ENCODE data around the gene UST. TPM values are rescaled to one million over a fixed set of nuclear protein-coding genes. Genes with fewer than 3 reads are reported as not detected.

Gene UST
- total RNA-seq, 1 experiment from 2014 or later, result 6.1 TPM

GRCh38 chr6:149024361-149024760, 277.5 kb downstream of the UST start:
- Histone ChIP-seq H3K9ac (ENCODE audit: low read length) (no peak overlapping the region), H3K4me2 (ENCODE audit: low read length) (no peak overlapping the region), H4K20me1 (ENCODE audit: insufficient read depth) (no peaks in the 10 kb centered on the region), H3K36me3 (ENCODE audit: control insufficient read depth in 1 of 2, insufficient read depth in 2 of 2, low read length in 2 of 2) (no peaks in the 10 kb centered on the region), H3K9me2 (ENCODE audit: insufficient read depth) (no peaks in the 10 kb centered on the region), H3K27me3 (ENCODE audit: insufficient read depth, low read length) (no peaks in the 10 kb centered on the region), H3K27ac (ENCODE audit: low read depth, low read length) (no peak overlapping the region), H3K4me1 (ENCODE audit: control insufficient read depth in 1 of 2, insufficient read depth in 2 of 2, low read length in 2 of 2) (peaks cover 5 to 9% of the 10 kb centered on the region in 2 experiments; a peak in 2 of 4 replicates), H3K4me3 (replicated peaks in 1 of 2; ENCODE audit: low read depth in 1 of 2, low read length in 2 of 2) (no peak overlapping the region), H3K9me3 (ENCODE audit: control insufficient read depth in 1 of 2, insufficient read depth in 1 of 2, low read depth in 1 of 2, low read length in 2 of 2) (no peaks in the 10 kb centered on the region), H2AFZ (ENCODE audit: low read depth, low read length, poor library complexity, severe bottlenecking) (no peak overlapping the region), H3K79me2 (ENCODE audit: insufficient read depth, low read length) (no peaks in the 10 kb centered on the region)
- no peak for ATAC-seq
- TF ChIP-seq SP1 (IDR thresholded peaks at IDR 0.05; ENCODE audit: low read depth), result no peak
- TF ChIP-seq JUND (IDR thresholded peaks at IDR 0.05), result no peak
- no peak for TF ChIP-seq CBX3 (IDR thresholded peaks at IDR 0.05; ENCODE audit: low read depth)
- no peak for TF ChIP-seq YY1 (IDR thresholded peaks at IDR 0.05; ENCODE audit: extremely low read depth, insufficient replicate concordance, low read depth, low read length)
- no peak for TF ChIP-seq ZNF274 (IDR thresholded peaks at IDR 0.05; ENCODE audit: low read depth, low read length)
- no peak for TF ChIP-seq EGR1 (IDR thresholded peaks at IDR 0.05; ENCODE audit: low read depth)
- no peak for TF ChIP-seq SRF (IDR thresholded peaks at IDR 0.05; ENCODE audit: low read depth)
- TF ChIP-seq CTCF (IDR thresholded peaks at IDR 0.05 in 2 of 3, conservative IDR thresholded peaks at IDR 0.05 in 1 of 3; ENCODE audit: borderline replicate concordance in 1 of 3, insufficient read depth in 1 of 3, low read depth in 2 of 3, low read length in 2 of 3), result no peak
- no peak for TF ChIP-seq TCF7L2 (IDR thresholded peaks at IDR 0.05; ENCODE audit: borderline replicate concordance, extremely low read depth, insufficient read depth, insufficient read length)
- TF ChIP-seq POLR2AphosphoS5 (IDR thresholded peaks at IDR 0.05; ENCODE audit: low read depth, low read length), result no peak
- TF ChIP-seq POLR2A (IDR thresholded peaks at IDR 0.05; ENCODE audit: borderline replicate concordance, extremely low read depth, insufficient read depth, insufficient read length), result no peak
- RAD21 ChIA-PET (ENCODE audit: low non-redundant PET in 1 of 2, low total read pairs in 2 of 2, uncharacterized antibody in 2 of 2, unreplicated experiment in 2 of 2), result no interaction called here
- DNase-seq (ENCODE audit: low read depth, low spot score), result no peak
- BruUV-seq (replicated peaks), result no TSS peak
- intact Hi-C loops (cut with micrococcal nuclease), result no loop called here
- POLR2A ChIA-PET, result no interaction called here
- CTCF ChIA-PET, result interaction anchor here (0.7 kb wide), 1 partner anchor 58 kb away, joined by 4 read pairs; no protein-coding TSS in a partner anchor
